ENCODE data around the gene LMF1.

Gene LMF1

DNA sequence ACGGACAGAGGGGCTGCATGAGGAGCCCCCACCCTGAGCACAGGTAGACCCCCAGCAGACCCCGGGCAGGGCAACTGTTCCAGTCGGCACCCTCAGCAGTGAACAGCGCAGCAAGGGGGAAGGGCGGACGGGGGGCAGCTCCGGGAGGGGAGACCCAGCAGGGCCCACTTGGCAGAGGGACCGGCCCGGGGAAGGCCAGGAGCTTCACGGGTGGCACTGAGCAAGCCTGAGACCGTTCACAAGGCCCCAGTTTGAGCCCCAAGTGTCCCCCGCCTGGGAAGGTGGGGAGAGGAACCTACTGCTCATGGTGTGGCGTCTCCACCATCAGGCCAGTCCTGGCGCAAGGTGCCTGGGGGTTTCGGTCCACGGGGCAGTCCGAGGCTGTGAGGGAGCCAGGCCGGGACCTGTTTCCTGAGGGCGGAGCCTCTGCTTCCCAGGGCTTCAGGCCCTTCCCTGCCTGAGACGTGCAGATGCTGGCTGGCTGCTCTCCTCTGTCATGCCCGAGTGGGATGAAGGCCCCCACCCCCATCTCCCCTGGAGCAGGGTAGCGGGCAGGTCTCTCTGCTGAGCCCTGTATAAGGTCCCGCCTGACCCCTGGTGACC lies 115.9 kb downstream of the LMF1 start:
- DNase-seq (ENCODE audit: insufficient read length, low spot score) (no peak), FAIRE-seq (no peak)

DNA sequence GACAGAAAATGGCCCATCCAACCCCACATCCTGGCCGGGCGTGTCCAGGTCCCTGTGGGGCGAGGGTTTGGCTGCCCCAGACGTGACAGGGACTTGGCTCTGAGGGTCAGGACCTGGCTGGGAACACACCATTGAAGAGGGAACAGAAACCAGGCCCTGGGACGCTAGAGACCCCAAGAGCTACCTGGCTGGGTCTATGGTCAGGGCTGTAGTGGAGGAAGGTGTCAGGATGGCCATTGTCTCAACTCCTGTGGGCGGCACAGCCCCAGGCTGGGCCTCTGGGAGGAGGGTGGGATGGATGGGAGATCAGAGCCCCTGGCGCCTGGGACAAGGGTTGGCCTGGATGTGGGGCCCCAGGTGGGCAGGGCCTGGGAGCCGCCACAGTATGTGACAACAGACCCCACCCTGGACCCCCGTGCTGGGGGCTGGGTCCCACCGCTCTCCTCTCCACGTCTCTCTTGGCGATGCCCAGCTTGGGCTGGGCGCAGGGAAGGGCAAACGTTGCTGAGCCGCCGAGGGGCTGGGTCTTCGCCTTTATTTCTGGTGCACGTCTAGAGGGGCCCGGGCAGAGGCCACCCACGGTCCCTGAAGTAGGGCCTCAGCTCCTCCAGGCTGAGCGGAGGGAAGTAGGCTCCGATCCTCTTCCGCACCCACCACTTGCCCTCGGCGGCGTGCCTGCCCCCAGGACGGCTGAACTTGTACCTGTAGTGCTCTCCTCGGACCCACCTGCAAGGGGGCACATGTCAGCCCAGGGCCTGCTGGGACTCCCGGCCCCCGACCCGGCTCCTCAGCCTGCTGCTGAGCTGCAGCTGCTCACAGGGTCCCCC lies 116.6 kb downstream of the LMF1 start:
- FAIRE-seq, result no peak
- DNase-seq (ENCODE audit: insufficient read length, low spot score), result no peak

DNA sequence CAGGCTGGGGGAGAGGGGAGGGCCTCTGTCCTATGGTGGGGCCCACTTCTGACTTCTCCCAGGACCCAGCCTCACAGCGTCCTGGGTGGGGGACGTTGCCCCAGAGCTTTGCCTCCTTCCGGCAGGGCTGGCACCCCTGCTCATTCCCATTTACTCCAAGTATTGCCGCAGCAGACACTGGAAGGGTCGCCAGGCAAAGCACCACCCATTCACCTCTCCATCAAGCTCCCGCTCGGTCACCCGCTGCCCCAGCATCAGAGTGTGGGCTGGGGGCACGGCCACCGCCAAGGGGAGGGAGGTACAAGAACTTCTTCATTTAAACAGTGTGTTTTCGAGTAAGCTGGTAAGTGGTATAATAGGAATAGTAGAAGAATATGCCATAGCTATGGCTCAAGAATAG lies 117.5 kb downstream of the LMF1 start:
- no peak for FAIRE-seq
- DNase-seq (ENCODE audit: insufficient read length, low spot score), result no peak

DNA sequence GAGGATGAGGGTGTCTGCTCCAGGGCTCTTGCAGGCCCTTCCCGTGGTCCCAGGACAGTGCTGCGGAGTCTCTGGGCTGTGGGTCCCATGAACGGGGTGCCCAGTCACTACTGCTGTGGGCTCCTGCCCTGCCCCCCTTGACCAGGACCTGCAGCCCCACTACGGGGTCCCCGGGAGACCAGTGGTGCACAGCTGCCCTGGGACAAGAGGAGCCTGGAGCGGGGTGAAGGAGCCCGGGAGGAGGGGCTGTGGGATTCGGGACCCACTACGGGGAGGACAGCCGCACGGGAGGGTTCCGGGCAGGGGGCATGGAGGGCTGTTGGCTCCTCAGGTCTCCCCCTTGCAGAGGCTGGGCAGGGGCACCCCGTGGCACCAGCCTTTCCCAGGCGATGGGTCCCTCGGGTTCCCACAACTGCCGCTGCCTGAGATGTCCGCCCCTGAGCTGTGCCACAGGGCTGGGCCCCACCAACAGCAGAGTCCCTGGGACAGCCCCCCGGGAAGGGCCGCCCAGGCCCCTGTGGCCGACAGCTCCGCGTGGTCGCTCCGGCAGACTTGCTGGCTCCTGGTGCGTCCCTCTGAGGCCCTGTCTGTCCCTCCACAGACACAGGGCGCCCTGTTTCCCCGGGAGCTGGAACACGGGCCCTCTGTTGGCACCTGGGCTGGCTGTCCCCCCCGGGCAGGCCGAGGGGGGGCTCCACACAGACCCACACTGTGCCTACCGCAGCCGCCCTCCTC lies 118.2 kb downstream of the LMF1 start:
- no peak for FAIRE-seq
- DNase-seq (ENCODE audit: insufficient read length, low spot score), result no peak

DNA sequence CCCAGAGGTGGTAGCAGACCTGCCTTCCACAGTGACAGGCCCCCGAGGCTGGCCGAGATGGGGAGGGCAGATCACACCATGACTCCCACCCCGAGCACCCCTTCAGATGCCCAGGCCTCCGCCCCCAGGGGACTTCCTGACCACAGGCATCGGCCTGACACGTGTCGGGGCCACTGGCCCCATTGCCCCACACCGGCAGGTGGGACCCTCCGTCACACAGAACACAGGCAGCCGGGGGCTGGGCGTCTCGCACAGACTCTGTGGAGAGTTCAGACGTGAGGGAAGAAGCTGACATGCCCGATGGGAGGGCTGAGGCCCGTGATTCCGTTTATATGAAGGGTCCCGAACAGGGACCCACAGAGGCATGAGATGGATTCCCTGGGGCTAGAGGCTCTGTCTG lies 118.9 kb downstream of the LMF1 start:
- no peak for DNase-seq (ENCODE audit: insufficient read length, low spot score)
- no peak for FAIRE-seq

DNA sequence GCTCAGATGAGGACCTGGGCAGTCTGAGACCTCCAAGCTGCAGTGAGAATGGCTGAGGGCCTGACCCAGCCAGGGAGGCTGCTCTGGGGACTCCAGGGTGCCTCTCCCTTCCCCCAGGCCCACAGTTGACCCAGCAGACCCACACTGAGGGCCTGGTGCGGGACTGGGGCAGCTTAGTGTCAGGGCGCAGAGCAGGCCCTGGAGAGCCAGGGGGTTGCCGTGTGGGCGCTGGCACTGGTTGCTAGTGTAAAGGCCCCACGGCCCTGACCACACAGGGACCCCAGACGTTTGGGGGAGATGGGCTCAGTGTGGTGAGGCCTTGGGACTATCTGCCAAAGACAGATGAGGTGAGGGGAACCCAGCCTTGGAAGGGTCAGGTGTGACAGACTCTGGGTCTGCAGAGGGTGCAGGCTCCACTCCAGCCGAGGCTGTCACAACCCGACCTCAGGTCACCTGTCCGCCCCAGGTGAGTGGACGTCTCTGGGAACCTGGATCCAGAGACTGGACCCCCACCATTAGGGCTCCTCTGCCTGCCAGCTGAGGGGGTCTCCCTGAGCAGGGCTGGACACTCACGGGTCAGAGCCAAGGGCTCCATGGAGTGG lies 119.5 kb downstream of the LMF1 start:
- DNase-seq (ENCODE audit: insufficient read length, low spot score), result no peak
- no peak for FAIRE-seq

DNA sequence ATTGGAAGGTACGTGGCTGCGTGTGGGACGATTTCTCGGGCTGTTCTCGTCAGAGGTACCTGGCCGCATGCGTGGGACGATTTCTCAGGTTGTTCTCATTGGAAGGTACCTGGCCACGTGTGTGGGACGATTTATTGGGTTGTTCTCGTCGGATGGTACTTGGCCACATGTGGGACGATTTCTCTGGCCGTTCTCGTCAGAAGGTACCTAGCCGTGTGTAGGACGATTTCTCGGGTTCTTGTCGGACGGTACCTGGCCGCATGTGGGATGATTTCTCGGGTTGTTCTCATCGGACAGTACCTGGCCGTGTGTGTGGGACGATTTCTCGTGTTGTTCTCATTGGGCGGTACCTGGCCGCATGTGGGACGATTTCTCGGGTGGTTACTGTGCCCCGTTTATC lies 120.1 kb downstream of the LMF1 start:
- FAIRE-seq (no peak), DNase-seq (ENCODE audit: insufficient read length, low spot score) (no peak)

DNA sequence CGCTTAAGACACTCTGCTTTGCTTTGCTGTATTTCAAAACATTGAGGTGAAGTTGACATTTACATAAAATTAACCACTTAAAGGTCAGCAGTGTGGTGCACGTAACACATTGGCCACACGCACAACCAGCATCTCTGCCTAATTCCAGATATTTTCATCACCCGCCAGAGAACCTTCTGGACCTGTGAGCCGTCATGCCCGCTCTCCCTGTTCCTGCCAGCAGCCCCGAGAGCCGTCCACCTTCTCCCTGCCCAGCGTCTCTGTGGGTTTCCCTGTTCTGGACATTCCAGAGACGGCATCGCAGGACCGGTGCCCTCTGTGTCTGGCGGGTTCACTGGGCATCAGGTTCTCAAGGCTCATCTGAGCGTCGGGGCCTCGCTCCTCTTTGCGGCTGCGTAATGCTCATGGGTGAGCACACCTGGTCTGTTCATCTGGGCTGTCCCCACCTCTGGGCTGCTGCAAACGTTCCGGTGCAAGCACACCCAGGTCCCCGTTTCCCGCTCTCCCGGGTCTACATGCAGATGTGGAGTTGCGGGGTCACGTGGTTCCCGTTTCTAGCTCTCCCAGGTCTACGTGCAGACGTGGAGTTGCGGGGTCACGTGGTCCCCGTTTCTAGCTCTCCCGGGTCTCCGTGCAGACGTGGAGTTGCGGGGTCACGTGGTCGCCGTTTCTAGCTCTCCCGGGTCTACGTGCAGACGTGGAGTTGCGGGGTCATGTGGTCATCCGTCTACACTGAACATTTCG lies 122.1 kb downstream of the LMF1 start:
- DNase-seq (ENCODE audit: insufficient read length, low spot score), result no peak
- FAIRE-seq, result no peak

DNA sequence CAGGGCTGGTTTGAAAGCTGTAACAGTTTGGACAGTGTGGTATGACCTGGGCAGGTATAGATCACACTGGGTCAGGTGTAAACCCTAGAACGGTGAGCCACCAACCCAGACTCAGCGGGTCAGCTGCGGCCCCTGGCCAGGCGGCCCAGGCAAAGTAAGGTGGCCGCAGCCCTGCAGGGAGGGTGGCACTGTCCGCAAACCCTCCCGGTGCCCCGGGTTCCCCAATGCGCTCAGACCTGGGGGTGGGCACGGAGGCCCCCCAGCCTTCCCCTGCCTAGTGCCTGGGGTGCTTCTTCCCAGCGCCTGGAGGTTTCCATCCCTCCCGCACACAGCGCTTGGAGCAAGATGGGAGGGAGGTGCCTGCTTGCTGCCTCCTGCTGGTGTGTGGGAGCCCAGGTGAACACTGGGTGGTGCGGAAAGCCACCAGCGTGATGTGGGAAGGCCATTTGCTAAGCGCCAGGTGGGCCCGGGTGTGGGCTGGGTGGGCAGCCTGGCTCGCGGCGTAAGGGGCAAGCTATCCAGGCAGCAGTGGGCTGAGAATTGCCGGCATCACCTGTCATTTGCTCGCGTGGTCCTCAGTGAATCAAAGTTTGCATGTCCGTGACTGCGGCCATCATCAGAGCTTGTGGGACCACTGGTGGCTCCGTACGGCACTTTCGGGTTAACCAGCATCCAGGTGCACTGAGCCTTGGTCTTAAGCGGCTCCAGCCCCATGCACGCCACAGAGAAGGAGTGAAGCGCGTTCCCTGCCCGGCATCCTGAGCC lies 122.9 kb downstream of the LMF1 start:
- no peak for FAIRE-seq

DNA sequence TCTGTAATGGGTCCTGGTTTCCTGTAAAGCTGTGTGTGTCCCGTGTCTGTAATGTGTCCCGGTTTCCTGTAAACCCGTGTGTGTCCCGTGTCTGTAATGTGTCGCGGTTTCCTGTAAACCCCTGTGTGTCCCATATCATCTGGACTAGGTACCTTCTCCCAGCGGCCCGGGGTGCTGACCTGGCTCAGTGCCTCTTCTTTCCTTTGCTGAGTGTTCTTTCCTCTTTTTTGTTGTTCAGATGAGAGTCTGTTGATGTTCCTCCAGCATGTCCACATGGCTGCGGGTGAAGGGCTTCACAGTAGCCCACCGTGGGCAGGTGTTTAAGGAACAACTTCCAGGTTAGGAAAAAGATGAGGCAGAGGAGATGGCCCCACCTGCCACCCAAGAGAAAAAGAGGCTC lies 123.6 kb downstream of the LMF1 start:
- FAIRE-seq (peak; percentile 71), DNase-seq (ENCODE audit: insufficient read length, low spot score) (no peak)

More for the DNA sequence above, 122.9 kb downstream of the LMF1 start:
- no peak for DNase-seq (ENCODE audit: insufficient read length, low spot score)

DNA sequence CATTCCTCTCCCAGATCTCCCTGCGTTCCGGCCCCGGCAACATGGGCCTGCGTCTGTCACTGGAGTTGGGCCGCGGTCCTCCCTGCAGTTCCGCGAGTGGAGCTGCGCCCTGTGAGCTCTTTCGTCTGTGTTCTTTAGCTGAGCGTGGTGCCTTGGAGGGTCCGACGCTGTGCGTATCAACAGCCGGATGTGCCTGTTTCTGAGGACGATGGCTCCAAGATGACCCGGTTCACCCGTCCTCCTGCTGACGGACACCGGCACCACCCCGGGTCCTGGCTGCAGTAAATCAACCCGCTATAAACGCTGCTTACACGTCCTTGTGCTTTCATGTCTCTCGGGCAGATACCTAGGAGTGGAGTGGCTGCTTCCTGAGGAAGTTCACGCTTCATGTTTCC lies 125.4 kb downstream of the LMF1 start:
- FAIRE-seq (no peak), DNase-seq (ENCODE audit: insufficient read length, low spot score) (no peak)

DNA sequence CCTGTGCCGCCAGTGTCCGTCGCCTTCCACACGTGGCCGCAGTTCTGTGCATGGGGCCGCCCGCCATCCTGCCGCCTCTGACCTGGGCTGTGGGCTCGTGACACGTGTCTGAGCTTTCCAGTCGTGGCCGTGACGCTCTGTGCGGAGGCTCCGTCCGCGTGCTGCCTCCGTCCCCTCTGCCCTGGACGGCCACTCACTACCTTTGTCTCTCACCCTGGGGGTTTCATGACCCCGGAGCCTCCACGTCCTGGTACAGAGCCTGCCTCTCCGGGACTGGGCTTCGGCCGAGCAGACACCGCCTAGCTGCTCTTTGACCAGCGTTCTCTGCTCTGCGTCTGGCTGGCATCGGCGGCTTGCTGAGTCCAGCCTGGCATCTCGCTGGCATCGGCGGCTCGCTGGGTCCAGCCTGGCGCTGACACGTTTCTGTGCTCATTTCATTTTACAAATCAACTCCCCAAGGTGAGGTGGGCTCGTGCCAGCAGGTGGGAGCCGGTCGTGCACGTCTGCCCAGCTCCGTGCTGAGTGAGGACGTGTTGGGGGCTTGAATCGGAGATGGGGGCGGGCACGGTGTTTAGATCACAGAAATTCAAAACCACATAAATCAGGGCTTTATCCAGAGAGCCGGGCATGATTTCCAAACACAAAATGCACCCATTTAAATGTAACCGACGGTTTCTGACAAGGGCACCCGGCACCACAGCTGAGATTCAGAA lies 126.0 kb downstream of the LMF1 start:
- FAIRE-seq (no peak), DNase-seq (ENCODE audit: insufficient read length, low spot score) (no peak)

DNA sequence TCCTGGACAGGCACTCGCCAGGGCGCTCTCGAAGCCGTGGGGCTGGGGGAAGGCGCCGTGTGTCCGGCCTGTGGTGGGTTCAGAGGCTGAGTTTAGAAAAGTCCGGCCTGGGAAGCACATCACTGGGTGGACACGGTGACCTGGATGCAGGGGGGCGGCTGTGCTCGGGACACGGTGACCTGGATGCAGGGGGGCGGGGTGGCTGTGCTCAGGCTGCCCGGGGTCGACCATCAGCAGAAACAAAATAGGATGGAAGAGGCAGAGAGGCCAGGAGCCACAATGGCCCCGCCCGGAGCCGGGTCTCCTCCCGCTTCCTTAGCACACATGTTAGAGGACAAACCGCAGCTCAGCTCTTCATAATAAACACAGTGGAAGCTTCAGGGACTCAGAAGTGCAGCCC lies 127.0 kb downstream of the LMF1 start:
- DNase-seq (ENCODE audit: insufficient read length, low spot score) (no peak), FAIRE-seq (no peak)

DNA sequence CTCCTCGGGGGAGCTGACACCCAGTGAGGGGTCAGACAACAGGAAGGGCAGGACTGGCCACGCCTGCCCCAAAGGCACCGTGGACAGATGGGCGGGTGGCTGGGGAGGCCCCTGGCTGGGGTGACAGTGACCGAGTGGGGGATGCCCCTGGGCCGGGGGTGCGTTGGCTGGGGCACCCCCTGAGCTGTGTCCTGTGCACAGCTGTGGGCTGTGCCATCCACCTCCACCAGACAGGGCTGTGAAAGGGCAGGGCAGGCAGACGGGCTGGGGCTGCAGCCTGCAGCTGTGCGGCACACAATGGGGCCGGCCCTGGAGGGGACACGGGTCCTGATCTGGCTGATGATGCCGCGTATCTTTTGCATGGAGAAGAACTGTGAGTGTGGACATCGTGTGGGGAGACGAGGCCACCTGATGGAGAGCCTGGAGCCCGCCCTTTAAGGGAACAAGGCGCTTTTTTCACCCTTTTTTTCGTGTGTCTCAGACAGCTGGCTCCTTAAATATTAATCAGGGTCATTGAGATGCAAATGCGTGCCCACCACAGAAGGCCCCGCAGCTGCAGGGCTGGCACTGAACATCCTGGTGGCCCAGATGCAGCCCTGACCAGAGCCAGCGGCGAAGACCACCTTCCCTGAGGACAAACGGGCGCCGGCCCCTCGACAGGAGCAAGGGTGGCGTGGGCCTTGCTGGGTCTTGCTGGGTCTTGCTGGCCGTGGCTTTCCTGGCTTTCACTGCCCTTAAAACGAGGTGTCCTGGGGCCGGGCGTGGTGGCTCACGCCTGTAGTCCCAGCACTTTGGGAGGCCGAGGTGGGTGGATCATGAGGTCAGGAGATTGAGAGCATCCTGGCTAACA lies 127.8 kb downstream of the LMF1 start:
- no peak for FAIRE-seq

DNA sequence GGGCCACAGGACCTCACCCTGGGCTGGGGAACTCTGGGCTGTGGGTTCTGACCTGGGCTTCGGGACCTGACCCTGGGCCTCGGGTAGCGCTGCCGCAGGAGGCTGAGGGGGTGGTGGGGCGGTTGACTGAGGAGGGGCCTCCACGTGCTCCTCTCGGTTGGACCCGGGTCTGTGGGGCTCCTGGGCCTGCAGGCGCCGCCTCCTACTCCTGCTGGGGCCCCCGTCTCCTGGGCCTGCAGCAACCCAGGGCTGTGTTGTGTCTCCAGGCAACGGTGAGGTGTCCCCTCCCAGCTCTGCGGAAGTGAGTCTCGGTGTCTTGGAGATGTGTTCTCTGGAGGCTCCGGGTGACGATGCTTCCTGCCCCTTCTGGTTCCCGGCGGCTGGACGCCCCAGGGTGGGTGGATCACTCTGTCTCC lies 128.7 kb downstream of the LMF1 start:
- no peak for FAIRE-seq
- DNase-seq (ENCODE audit: insufficient read length, low spot score), result no peak

More for the DNA sequence above, 127.8 kb downstream of the LMF1 start:
- DNase-seq (ENCODE audit: insufficient read length, low spot score), result no peak

DNA sequence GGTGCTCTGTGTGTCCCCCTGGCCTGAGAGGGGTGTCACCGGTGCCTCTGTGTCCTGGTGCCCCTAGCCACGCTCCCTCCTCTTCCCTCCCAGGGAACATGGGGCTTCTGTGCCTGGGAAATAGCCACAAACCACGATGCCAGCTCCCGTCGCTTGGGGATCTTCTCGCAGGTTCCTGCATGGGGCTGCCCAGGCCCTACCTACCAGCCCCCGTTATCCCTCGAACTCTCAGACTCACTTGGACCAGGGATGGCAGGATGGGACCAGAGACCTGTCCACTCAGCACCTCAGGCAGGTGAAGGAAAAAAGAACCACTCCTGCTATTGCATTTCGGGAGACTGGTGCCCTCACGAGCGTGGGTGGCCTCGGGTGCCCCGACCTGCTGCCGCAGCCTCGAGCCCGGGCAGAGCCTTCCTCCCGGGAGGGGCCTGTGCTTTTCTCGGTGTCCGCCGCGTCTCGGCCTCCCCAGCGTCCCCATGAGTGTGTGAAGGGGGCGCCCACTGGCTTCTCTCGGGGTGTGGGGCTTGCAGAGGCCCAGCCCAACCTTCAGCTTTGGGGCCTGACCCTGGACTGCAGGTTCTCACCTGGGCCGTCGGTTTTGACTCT lies 129.2 kb downstream of the LMF1 start:
- DNase-seq (ENCODE audit: insufficient read length, low spot score) (no peak), FAIRE-seq (no peak)

DNA sequence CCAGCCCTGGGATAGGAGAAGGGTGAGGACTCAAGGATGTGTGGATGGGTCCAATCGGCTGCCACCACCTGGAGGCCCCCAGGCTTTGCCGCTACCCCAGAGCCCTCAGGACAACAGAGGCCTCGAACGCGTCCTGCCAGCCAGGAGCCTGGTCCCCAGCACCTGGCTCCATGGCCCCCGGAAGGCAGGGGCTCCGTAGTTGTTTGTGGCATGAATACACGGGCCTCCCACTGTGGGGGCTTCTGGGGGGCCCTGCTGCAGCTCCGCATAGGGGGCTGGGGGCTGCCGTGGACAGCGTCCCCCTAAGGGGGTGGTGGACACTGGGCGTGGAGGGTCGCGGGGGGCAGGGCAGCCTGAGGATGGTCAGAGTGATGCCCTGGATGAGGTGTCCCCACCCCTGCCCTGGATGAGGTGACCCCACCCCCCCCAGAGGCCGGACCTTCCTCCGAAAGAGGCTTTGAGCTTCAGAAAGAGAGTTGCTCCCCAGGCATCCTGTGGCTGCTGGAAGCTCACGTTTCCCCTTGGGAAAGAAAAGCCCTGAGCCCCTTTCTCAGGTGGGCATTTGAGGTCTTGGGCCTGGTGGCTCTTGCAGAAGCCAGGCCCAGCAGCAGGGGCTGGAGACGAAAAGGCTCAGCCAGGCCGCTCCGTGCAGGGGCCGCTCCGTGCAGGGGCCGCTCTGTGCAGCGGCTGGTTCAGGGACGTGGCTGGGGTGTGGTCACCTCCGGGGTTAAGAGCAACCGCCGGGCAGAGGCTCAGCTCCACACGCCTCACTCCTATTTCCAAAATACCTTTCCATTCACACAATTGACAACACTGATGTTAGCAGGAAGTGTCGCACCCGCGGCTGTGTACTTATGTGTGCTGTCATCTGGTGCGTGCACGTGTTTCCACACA lies 130.0 kb downstream of the LMF1 start:
- no peak for DNase-seq (ENCODE audit: insufficient read length, low spot score)

More for the DNA sequence above, 130.0 kb downstream of the LMF1 start:
- no peak for FAIRE-seq

Data from GM19239 (cell line).